HG03039 (cell line): ENCODE measurements around the gene SLC35B4.
A peak's percentile ranks its signal among the peaks of the same experiment; 100 is the strongest.

Source experiments
- ATAC-seq: cut with Tn5 transposase; IDR thresholded peaks from one replicate; pipeline ENCODE4 v1.9.1; 2021; ENCODE audit warnings: mild to moderate bottlenecking, moderate library complexity; ENCODE audit not compliant: unreplicated experiment

The SLC35B4 gene

GRCh38 chr7:134316539-134317344 lies at the start of gene SLC35B4:
SLC35B4 (minus strand) TSS chr7:134316930; CDS start chr7:134316751, 179 bp downstream.
- peak; percentile 98 for ATAC-seq

- no peak for ATAC-seq
Observed at GRCh38 chr7:134366481-134366880, 49.8 kb upstream of the SLC35B4 start.

GRCh38 chr7:134365341-134366054 lies 48.8 kb upstream of the SLC35B4 start:
- no peak for ATAC-seq

GRCh38 chr7:134364619-134365037 lies 47.9 kb upstream of the SLC35B4 start:
- ATAC-seq: no peak

GRCh38 chr7:134362587-134363483 lies 46.1 kb upstream of the SLC35B4 start:
- ATAC-seq: no peak

- ATAC-seq: no peak
Observed at GRCh38 chr7:134359787-134360432, 43.2 kb upstream of the SLC35B4 start.

- no peak for ATAC-seq
Observed at GRCh38 chr7:134357486-134357885, 40.8 kb upstream of the SLC35B4 start.

GRCh38 chr7:134356421-134356936 lies 39.7 kb upstream of the SLC35B4 start:
- ATAC-seq: no peak

- no peak for ATAC-seq
Observed at GRCh38 chr7:134355927-134356326, 39.2 kb upstream of the SLC35B4 start.

GRCh38 chr7:134355004-134355525 lies 38.3 kb upstream of the SLC35B4 start:
- no peak for ATAC-seq

- ATAC-seq: no peak
Observed at GRCh38 chr7:134353411-134353810, 36.7 kb upstream of the SLC35B4 start.

GRCh38 chr7:134351424-134351823 lies 34.7 kb upstream of the SLC35B4 start:
- no peak for ATAC-seq

GRCh38 chr7:134350709-134351108 lies 34.0 kb upstream of the SLC35B4 start:
- no peak for ATAC-seq

GRCh38 chr7:134347567-134347966 lies 30.8 kb upstream of the SLC35B4 start:
- no peak for ATAC-seq

GRCh38 chr7:134343796-134344195 lies 27.1 kb upstream of the SLC35B4 start:
- no peak for ATAC-seq

GRCh38 chr7:134343136-134343535 lies 26.4 kb upstream of the SLC35B4 start:
- no peak for ATAC-seq

GRCh38 chr7:134339475-134339874 lies 22.7 kb upstream of the SLC35B4 start:
- no peak for ATAC-seq

GRCh38 chr7:134337980-134338379 lies 21.2 kb upstream of the SLC35B4 start:
- ATAC-seq: no peak

- ATAC-seq: no peak
Observed at GRCh38 chr7:134334408-134334807, 17.7 kb upstream of the SLC35B4 start.

- ATAC-seq: no peak
Observed at GRCh38 chr7:134333943-134334342, 17.2 kb upstream of the SLC35B4 start.
